Parathyroid adenoma (tissue), 2 donors: ENCODE data around the gene GRIFIN.
A peak's percentile ranks its signal among the peaks of the same experiment; 100 is the strongest.

ENCODE experiments used
- H2AFZ ChIP-seq: fragments of 300-600 bp; sonication (generic); one replicate; pipeline ENCODE4 v1.7.0; 2017; ENCODE audit warnings: antibody characterized with exemption, mild to moderate bottlenecking
- H3K27ac ChIP-seq: fragments of 300-600 bp; sonication (generic); one replicate; pipeline ENCODE4 v1.7.0; 2017
- H3K27me3 ChIP-seq: fragments of 300-600 bp; sonication (generic); one replicate; pipeline ENCODE4 v1.7.0; 2017; ENCODE audit warnings: low read length; ENCODE audit not compliant: control insufficient read depth, insufficient read depth
- H3K36me3 ChIP-seq: fragments of 300-600 bp; sonication (generic); one replicate; pipeline ENCODE4 v1.7.0; 2017; ENCODE audit warnings: low read length; ENCODE audit not compliant: control insufficient read depth, insufficient read depth
- H3K4me1 ChIP-seq: fragments of 300-600 bp; sonication (generic); one replicate; pipeline ENCODE4 v1.7.0; 2017; ENCODE audit warnings: control low read depth
- H3K4me2 ChIP-seq: fragments of 300-600 bp; sonication (generic); one replicate; pipeline ENCODE4 v1.7.0; 2017; ENCODE audit warnings: low read length
- H3K4me3 ChIP-seq: fragments of 300-600 bp; sonication (generic); one replicate; pipeline ENCODE4 v1.7.0; 2017; ENCODE audit warnings: low read depth, low read length
- H3K79me2 ChIP-seq: fragments of 300-600 bp; sonication (generic); one replicate; pipeline ENCODE4 v1.7.0; 2017; ENCODE audit warnings: control low read depth
- H3K9ac ChIP-seq: fragments of 300-600 bp; sonication (generic); one replicate; pipeline ENCODE4 v1.7.0; 2017; ENCODE audit warnings: mild to moderate bottlenecking
- H3K9me3 ChIP-seq: fragments of 300-600 bp; sonication (generic); one replicate; pipeline ENCODE4 v1.7.0; 2017; ENCODE audit warnings: low read length; ENCODE audit not compliant: control insufficient read depth
- TF ChIP-seq, protein P1 (sequence below): fragments of 300-600 bp; sonication (generic); IDR thresholded peaks from one replicate; pipeline ENCODE4 v1.7.0; 2017; ENCODE audit warnings: antibody characterized with exemption, mild to moderate bottlenecking
- donor health status: primary hyperparathyroidism.

Gene GRIFIN, protein sequence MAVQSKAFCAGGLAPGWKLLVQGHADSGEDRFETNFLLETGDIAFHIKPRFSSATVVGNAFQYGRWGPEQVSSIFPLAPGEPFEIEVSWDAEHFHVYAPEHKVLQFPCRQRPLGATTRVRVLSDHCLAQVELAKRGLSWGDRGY

DNA sequence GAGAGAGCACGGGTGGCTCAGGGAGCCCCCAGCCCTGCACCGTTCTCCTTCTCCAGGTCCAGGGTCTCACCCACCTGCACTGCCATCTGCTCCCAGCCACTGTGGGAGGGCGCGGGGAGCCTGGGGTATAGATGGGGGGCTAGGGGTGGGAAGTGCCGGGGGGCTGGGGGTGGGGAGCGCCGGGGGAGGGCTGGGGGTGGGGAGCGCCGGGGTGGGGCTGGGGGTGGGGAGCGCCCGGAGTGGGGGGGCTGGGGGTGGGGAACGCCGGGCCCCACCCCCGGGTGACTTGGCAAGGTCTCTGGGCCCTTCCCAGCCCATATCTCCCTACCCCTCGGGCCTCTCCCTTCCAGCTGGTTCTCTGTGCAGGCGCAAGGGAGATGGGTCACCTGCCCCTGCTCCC is at the start of gene GRIFIN:
GRIFIN (minus strand) TSS at position 101 of the 400 bp plus-strand sequence; CDS start at position 86, 15 bp downstream.
- Histone ChIP-seq H3K79me2 (no peaks in the 10 kb centered on the region), H2AFZ (no peak within 1 kb of the TSS), H3K9me3 (no peaks in the 10 kb centered on the region), H3K36me3 (no peaks in the 10 kb centered on the region), H3K27me3 (peaks cover 9% of the 10 kb centered on the region), H3K27ac (no peak within 1 kb of the TSS), H3K4me2 (no peak within 1 kb of the TSS), H3K9ac (no peak within 1 kb of the TSS), H3K4me1 (no peaks in the 10 kb centered on the region), H3K4me3 (no peak within 1 kb of the TSS)
- TF ChIP-seq, protein P1, sequence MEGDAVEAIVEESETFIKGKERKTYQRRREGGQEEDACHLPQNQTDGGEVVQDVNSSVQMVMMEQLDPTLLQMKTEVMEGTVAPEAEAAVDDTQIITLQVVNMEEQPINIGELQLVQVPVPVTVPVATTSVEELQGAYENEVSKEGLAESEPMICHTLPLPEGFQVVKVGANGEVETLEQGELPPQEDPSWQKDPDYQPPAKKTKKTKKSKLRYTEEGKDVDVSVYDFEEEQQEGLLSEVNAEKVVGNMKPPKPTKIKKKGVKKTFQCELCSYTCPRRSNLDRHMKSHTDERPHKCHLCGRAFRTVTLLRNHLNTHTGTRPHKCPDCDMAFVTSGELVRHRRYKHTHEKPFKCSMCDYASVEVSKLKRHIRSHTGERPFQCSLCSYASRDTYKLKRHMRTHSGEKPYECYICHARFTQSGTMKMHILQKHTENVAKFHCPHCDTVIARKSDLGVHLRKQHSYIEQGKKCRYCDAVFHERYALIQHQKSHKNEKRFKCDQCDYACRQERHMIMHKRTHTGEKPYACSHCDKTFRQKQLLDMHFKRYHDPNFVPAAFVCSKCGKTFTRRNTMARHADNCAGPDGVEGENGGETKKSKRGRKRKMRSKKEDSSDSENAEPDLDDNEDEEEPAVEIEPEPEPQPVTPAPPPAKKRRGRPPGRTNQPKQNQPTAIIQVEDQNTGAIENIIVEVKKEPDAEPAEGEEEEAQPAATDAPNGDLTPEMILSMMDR = no peak

DNA sequence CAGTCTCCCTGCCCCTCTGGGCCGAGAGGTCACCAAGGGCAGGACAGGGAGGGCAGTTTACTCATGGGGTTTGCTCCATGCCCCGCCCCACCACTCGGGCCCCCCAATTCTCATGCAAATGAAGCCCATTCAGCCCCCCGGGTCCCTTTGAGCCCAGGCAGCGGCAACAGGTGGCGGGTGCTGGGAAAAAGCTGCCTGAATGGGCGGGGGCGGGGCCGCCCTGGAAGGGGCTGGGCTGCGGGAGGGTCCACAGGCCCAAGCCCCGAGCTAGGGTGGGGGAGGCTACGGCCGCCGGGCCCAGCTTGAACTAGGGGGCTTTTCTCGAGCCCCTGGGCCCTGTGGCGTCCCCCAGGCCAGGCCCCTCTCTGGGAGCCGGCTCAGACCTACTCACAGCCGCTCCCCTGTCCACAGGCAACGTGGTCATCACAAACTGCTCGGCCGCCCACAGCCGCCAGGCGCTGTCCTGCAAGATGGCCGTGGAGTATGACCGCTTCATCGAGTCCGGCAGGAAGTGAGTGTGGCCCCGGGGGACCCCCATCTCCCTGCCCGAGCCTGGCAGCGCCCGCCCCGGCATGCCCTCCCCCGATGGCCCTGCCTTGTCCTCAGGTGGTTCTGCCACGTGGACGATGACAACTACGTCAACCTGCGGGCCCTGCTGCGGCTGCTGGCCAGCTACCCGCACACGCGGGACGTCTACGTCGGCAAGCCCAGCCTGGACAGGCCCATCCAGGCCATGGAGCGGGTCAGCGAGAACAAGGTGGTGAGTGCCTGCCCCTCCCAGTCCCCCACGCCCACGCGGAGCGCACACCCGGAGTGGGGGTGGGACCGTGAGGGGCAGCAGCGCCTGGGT is 48.8 kb upstream of the GRIFIN start:
- H3K4me3 ChIP-seq = no peak overlapping the region
- H3K4me1 ChIP-seq = no peaks in the 10 kb centered on the region
- no peaks in the 10 kb centered on the region for H3K79me2 ChIP-seq
- H3K27ac ChIP-seq = no peak overlapping the region
- no peaks in the 10 kb centered on the region for H3K27me3 ChIP-seq
- no peak overlapping the region for H3K9ac ChIP-seq
- H3K36me3 ChIP-seq = no peaks in the 10 kb centered on the region
- H2AFZ ChIP-seq = no peak overlapping the region
- no peaks in the 10 kb centered on the region for H3K9me3 ChIP-seq
- H3K4me2 ChIP-seq = no peak overlapping the region
- TF ChIP-seq, protein P1 = no peak

DNA sequence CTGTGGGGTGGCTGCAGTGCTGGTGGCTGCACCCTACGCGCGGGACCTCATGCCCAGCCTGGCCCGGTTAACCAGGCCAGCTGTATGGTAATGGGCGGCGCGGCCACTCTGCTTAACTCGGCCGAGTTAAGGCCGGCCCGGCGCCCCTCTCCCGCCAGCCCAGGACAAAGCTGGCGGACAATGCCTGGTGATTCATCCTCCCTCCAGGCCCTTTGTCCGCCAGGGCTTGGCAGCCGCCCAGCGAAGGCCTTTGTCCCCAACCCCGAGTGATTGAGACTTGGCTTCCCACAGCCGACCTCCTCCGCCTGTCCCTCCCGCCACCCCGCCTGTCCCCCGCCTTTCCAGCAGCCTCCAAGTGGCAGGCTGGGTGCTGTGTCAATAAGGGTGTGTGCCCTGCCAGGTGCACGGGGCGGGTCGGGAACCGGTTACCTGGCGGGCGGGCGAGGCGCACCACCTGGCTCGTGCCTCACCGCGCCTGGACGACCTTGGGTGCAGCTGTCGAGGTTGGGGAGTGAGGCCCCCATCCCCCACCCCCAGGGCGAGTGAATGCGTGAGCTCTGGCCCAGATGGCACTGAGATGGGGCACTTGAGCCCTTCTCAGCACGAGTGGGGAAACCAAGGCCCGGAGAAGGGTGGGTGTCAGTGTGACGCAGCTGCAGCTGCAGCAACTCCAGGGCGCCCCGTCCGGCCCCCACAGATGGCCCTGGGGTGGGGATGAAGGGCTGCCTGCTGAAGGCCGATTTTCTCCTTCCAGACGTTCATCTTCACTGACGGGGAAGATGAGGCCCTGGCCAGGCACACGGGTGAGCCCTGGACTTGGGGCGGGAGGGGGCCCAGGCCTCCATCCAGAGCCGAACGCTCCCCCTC is 48.0 kb upstream of the GRIFIN start:
- Histone ChIP-seq H3K4me1 (no peaks in the 10 kb centered on the region), H3K27ac (no peak overlapping the region), H3K27me3 (no peaks in the 10 kb centered on the region)

GRCh38 chr7:2523461-2523936 is 47.3 kb upstream of the GRIFIN start:
- H3K4me2 ChIP-seq = peak overlapping the region; percentile 33
- no peak overlapping the region for H3K4me3 ChIP-seq
- no peak overlapping the region for H3K27ac ChIP-seq
- H3K9ac ChIP-seq = no peak overlapping the region
- TF ChIP-seq, protein P1 = no peak
- H3K9me3 ChIP-seq = no peaks in the 10 kb centered on the region
- no peaks in the 10 kb centered on the region for H3K79me2 ChIP-seq
- no peaks in the 10 kb centered on the region for H3K36me3 ChIP-seq
- H2AFZ ChIP-seq = no peak overlapping the region
- H3K4me1 ChIP-seq = no peaks in the 10 kb centered on the region
- H3K27me3 ChIP-seq = no peaks in the 10 kb centered on the region

More for the DNA sequence above, 48.0 kb upstream of the GRIFIN start:
- TF ChIP-seq, protein P1 = no peak
- Histone ChIP-seq H3K4me2 (peak overlapping the region; percentile 22), H2AFZ (no peak overlapping the region), H3K36me3 (no peaks in the 10 kb centered on the region), H3K9ac (no peak overlapping the region), H3K79me2 (no peaks in the 10 kb centered on the region), H3K4me3 (no peak overlapping the region), H3K9me3 (no peaks in the 10 kb centered on the region)
